GM12891 (cell line): ENCODE data around the gene ZNF697.
"Not testable (repeated sequence)": the region's sequence is repeated elsewhere in the genome, so short reads cannot be mapped to it uniquely, and the experiment has no call there.

Experiments
- PAX5 ChIP-seq: IDR thresholded peaks from 2 replicates; pipeline ENCODE4 v1.6.1; 2011; ENCODE audit warnings: low read length, moderate library complexity, mild to moderate bottlenecking; ENCODE audit not compliant: insufficient read depth, severe bottlenecking
- POLR2A ChIP-seq: IDR thresholded peaks from 2 replicates; pipeline ENCODE4 v1.6.1; 2011; ENCODE audit warnings: low read depth, low read length, control low read depth
- POLR2AphosphoS5 ChIP-seq: IDR thresholded peaks from 2 replicates; pipeline ENCODE4 v1.6.1; 2011; ENCODE audit warnings: low read depth, low read length, control low read depth
- TAF1 ChIP-seq: IDR thresholded peaks from 2 replicates; pipeline ENCODE4 v1.6.1; 2011; ENCODE audit warnings: low read depth, low read length, control low read depth

- TF ChIP-seq POLR2A, POLR2AphosphoS5, PAX5, TAF1: not testable (repeated sequence)
Measured at GRCh38 chr1:119696863-119697262, 48.8 kb upstream of the ZNF697 start.
